Subcutaneous adipose tissue (tissue), 4 donors: ENCODE measurements around the gene GRK3. TPM values are rescaled to one million over a fixed set of nuclear protein-coding genes. Genes with fewer than 3 reads are reported as not detected.

ENCODE experiments used
- total RNA-seq, 4 donors: library from RNA; depleted of rRNA; stranded (reverse); fragments of >200 nt; gene quantifications; one replicate each; pipeline ENCODE4 v1.1.0, GENCODE V29; 2016
- TF ChIP-seq, protein P1 (sequence below): fragments of 450-650 bp; IDR thresholded peaks from one replicate; pipeline ENCODE4 v1.5.1; 2016; ENCODE audit warnings: low read depth, mild to moderate bottlenecking, control low read depth, antibody characterized with exemption, moderate library complexity

The GRK3 gene
- total RNA-seq, 4 donors from 2014 or later: 33.3 to 46.9 (median 41.2) TPM

DNA sequence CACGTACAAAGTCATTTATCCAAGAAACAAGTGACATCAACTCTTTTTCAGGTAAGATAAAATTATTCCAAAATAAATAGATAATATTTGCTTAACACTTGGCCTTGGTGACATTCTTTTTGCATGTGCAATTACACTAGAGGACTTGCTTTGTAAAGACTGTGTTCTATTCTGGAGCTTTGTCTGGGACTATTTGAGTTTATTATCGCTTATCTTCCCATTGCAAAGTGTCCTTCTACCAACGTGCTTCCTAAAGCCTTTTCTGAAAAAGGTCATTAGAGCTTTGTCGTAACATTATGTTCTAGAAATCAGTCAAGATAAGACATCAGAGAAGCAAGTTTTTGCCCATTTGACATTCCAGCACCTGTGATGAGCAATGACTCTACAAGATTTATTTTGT is 99.2 kb downstream of the GRK3 start:
- TF ChIP-seq, protein P1, sequence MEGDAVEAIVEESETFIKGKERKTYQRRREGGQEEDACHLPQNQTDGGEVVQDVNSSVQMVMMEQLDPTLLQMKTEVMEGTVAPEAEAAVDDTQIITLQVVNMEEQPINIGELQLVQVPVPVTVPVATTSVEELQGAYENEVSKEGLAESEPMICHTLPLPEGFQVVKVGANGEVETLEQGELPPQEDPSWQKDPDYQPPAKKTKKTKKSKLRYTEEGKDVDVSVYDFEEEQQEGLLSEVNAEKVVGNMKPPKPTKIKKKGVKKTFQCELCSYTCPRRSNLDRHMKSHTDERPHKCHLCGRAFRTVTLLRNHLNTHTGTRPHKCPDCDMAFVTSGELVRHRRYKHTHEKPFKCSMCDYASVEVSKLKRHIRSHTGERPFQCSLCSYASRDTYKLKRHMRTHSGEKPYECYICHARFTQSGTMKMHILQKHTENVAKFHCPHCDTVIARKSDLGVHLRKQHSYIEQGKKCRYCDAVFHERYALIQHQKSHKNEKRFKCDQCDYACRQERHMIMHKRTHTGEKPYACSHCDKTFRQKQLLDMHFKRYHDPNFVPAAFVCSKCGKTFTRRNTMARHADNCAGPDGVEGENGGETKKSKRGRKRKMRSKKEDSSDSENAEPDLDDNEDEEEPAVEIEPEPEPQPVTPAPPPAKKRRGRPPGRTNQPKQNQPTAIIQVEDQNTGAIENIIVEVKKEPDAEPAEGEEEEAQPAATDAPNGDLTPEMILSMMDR: no peak

DNA sequence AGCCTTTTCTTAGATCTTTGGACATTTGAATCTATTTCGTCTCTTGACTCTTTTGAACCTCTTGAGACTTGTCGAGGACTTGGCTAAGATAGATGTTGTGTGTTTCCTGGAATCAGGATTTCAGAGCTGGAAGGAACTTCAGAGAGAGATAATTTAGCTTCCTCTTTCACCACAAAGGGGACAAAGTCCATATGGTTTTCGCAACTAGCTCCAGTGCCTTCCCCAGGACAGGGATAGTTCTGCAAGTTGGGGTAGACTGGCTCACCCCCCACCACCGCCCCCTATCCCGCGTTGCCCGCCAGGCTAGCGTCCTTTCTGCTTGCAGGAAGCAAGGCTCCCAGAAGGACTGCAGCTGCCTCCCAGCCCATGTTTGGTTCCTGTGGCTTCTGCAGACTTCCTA is 101.8 kb downstream of the GRK3 start:
- TF ChIP-seq, protein P1: no peak

- TF ChIP-seq, protein P1: no peak
These were observed 104.0 kb downstream of the GRK3 start for GRCh38 chr22:25668437-25668836.

GRCh38 chr22:25669253-25670069 is 105.0 kb downstream of the GRK3 start:
- TF ChIP-seq, protein P1: no peak

- TF ChIP-seq, protein P1: no peak
These were observed 105.6 kb downstream of the GRK3 start for GRCh38 chr22:25670070-25670461.

DNA sequence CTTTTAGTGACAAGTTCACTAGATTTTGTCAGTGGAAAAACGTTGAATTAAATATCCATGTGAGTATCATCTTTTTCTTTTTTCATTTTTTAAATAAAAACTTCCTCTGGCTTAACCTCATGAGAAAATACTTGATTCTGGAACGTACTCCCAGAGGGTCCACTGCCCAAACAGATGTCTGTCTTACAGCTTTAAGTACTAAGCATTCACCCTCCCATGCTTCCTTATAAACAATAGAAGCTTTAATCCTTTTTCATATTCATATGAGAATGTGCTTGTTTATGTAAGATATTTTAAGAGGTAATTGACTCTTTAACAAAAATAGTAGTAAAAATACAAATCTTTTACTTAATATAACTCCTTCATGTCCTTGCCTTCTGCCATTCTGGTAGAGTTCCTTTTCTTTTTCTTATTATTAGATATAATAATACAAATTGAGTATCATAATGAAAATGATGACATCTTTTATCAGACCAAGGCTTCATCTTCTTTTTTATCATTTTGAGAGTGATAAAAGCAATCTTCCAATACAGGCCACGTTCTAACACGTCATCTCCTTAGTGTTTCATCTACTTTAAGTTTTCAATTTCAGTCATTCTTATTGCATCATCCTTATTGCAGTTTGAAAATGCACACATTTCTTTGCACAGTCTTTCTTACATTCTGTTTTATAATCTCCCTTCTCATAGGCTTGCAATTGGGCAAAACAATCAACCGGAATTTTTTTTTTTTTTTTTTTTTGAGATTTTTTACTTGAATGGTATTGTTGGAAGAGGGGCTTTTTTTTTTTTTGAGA is 108.0 kb downstream of the GRK3 start:
- TF ChIP-seq, protein P1: no peak

- TF ChIP-seq, protein P1: no peak
These were observed 109.2 kb downstream of the GRK3 start for GRCh38 chr22:25673713-25674112.
